GM18499 (cell line): ENCODE measurements around the gene ATP10A.
"Not testable (repeated sequence)": the region's sequence is repeated elsewhere in the genome, so short reads cannot be mapped to it uniquely, and the experiment has no call there.

Source experiments
- ATAC-seq: cut with Tn5 transposase; IDR thresholded peaks from one replicate; pipeline ENCODE4 v1.9.1; 2021; ENCODE audit warnings: moderate number of reproducible peaks; ENCODE audit not compliant: insufficient read depth, unreplicated experiment

Gene ATP10A

GRCh38 chr15:25860885-25861866 is 2.0 kb downstream of the ATP10A start:
- ATAC-seq: no peak

- ATAC-seq: no peak
Measured at GRCh38 chr15:25859838-25860645, 3.1 kb downstream of the ATP10A start.

- ATAC-seq: no peak
Measured at GRCh38 chr15:25858952-25859760, 4.0 kb downstream of the ATP10A start.

- not testable (repeated sequence) for ATAC-seq
Measured at GRCh38 chr15:25856059-25856458, 7.1 kb downstream of the ATP10A start.

GRCh38 chr15:25852661-25853524 is 10.2 kb downstream of the ATP10A start:
- no peak for ATAC-seq

- no peak for ATAC-seq
Measured at GRCh38 chr15:25852027-25852426, 11.1 kb downstream of the ATP10A start.

- peak; percentile 61 for ATAC-seq
Measured at GRCh38 chr15:25850154-25851111, 12.7 kb downstream of the ATP10A start.

- no peak for ATAC-seq
Measured at GRCh38 chr15:25849157-25849921, 13.8 kb downstream of the ATP10A start.

- no peak for ATAC-seq
Measured at GRCh38 chr15:25848784-25849156, 14.4 kb downstream of the ATP10A start.

- no peak for ATAC-seq
Measured at GRCh38 chr15:25848325-25848724, 14.8 kb downstream of the ATP10A start.

GRCh38 chr15:25847051-25847450 is 16.1 kb downstream of the ATP10A start:
- ATAC-seq: no peak

- ATAC-seq: no peak
Measured at GRCh38 chr15:25846377-25846776, 16.8 kb downstream of the ATP10A start.

- no peak for ATAC-seq
Measured at GRCh38 chr15:25844981-25845680, 18.0 kb downstream of the ATP10A start.

- ATAC-seq: no peak
Measured at GRCh38 chr15:25844542-25844941, 18.6 kb downstream of the ATP10A start.

- no peak for ATAC-seq
Measured at GRCh38 chr15:25844076-25844475, 19.1 kb downstream of the ATP10A start.

GRCh38 chr15:25839638-25840156 is 23.4 kb downstream of the ATP10A start:
- no peak for ATAC-seq

GRCh38 chr15:25838871-25839195 is 24.3 kb downstream of the ATP10A start:
- ATAC-seq: no peak
